Neural progenitor cell (in vitro differentiated cells): ENCODE results near the gene RBMS2.

Experiments
- EZH2 ChIP-seq: fragments of 200-600 bp; sonication (generic); IDR thresholded peaks from 2 replicates; pipeline ENCODE4 v1.6.1; 2017; ENCODE audit warnings: antibody characterized with exemption, mild to moderate bottlenecking, moderate library complexity
- EZH2phosphoT487 ChIP-seq: fragments of 200-600 bp; sonication (generic); IDR thresholded peaks from 2 replicates; pipeline ENCODE4 v1.6.1; 2017; ENCODE audit warnings: antibody characterized with exemption
- TF ChIP-seq, protein P1 (sequence below): fragments of 200-600 bp; sonication (generic); IDR thresholded peaks from 2 replicates; pipeline ENCODE4 v1.5.1; 2017; ENCODE audit warnings: antibody characterized with exemption, mild to moderate bottlenecking

DNA sequence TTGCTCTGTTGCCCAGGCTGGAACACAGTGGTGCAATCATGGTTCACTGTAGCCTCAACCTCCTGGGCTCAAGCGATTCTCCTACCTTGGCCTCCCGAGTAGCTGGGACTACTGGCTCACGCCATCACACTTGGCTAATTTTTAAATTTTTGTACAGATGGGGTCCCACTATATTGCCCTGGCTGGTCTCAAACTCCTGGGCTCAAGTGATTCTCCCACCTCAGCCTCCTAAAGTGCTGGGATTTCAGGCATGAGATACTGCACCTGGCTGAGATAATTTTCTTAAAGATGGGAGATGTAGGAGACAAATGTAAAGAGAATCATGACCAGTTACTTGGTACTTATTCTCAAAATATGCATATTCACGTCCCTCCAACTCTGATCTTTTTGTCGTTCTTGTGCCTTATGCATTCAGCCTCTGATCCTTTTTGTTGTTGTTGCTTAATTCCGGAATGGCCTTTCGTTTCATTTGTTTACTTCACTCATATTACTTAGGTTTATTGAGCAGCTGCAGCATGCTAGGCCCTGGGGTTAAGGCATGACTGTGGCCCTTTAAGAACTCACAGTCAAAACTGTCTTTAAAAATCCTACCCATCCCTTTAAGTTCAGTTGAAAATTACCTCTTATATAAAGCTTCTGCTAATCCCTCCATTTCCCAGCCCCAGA, 8.9 kb downstream of the RBMS2 start:
- TF ChIP-seq, protein P1, sequence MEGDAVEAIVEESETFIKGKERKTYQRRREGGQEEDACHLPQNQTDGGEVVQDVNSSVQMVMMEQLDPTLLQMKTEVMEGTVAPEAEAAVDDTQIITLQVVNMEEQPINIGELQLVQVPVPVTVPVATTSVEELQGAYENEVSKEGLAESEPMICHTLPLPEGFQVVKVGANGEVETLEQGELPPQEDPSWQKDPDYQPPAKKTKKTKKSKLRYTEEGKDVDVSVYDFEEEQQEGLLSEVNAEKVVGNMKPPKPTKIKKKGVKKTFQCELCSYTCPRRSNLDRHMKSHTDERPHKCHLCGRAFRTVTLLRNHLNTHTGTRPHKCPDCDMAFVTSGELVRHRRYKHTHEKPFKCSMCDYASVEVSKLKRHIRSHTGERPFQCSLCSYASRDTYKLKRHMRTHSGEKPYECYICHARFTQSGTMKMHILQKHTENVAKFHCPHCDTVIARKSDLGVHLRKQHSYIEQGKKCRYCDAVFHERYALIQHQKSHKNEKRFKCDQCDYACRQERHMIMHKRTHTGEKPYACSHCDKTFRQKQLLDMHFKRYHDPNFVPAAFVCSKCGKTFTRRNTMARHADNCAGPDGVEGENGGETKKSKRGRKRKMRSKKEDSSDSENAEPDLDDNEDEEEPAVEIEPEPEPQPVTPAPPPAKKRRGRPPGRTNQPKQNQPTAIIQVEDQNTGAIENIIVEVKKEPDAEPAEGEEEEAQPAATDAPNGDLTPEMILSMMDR = no peak
- TF ChIP-seq EZH2 = no peak
- TF ChIP-seq EZH2phosphoT487 = no peak
